HuH-7 (cell line): ENCODE measurements around the gene HEPH.
A peak's percentile ranks its signal among the peaks of the same experiment; 100 is the strongest.
"Not testable (repeated sequence)": the region's sequence is repeated elsewhere in the genome, so short reads cannot be mapped to it uniquely, and the experiment has no call there.

ENCODE experiments used
- DNase-seq: peaks from one replicate; pipeline ENCODE4 v3.0.0; 2011; ENCODE audit warnings: low spot score

HEPH gene, protein sequence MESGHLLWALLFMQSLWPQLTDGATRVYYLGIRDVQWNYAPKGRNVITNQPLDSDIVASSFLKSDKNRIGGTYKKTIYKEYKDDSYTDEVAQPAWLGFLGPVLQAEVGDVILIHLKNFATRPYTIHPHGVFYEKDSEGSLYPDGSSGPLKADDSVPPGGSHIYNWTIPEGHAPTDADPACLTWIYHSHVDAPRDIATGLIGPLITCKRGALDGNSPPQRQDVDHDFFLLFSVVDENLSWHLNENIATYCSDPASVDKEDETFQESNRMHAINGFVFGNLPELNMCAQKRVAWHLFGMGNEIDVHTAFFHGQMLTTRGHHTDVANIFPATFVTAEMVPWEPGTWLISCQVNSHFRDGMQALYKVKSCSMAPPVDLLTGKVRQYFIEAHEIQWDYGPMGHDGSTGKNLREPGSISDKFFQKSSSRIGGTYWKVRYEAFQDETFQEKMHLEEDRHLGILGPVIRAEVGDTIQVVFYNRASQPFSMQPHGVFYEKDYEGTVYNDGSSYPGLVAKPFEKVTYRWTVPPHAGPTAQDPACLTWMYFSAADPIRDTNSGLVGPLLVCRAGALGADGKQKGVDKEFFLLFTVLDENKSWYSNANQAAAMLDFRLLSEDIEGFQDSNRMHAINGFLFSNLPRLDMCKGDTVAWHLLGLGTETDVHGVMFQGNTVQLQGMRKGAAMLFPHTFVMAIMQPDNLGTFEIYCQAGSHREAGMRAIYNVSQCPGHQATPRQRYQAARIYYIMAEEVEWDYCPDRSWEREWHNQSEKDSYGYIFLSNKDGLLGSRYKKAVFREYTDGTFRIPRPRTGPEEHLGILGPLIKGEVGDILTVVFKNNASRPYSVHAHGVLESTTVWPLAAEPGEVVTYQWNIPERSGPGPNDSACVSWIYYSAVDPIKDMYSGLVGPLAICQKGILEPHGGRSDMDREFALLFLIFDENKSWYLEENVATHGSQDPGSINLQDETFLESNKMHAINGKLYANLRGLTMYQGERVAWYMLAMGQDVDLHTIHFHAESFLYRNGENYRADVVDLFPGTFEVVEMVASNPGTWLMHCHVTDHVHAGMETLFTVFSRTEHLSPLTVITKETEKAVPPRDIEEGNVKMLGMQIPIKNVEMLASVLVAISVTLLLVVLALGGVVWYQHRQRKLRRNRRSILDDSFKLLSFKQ

DNA sequence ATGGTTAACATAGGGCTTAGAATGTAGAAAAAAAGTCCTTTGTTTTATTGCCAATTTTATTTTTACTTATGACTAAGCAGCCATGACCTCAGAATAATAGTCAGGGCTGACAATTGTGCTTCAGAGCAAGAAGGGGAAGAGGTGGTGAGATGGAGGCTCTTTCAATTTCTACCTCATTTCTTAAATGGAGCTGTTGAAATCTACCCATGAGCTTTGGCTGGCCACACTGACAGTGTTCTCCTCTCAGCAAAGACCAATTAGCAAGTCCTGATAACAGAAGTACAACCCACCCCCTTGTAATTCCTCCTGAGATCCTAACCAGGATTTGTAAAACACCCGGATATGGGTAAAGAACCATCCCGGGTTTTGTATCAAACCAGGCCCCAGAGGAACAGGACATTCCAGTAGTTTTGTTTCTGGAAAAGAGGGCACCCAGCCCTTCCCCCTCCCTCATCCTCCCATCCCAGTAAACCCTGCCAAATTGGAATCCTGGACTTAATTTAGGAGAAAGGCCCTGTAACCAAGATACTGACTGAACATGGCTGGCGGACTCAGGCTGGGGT is at the start of gene HEPH:
Gene HEPH (plus strand): TSS at position 399 of the 563 bp plus-strand sequence. CDS start 6,324 bp downstream, outside the sequence.
- DNase-seq, result no peak

DNA sequence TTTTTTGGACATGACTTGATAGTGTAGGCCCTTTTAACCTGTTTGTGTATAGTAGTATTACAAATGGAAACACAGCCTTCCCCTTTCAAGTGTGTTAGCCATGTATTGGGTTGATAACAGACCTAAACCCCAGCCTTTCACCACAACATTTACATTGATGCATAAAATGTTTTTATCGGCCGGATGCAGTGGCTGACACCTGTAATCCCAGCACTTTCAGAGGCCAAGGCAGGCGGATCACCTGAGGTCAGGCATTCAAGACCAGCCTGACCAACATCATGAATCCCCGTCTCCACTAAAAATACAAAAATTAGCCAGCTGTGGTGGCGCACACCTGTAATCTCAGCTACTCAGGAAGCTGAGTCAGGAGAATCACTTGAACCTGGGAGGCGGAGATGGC is 45.3 kb upstream of the HEPH start:
- not testable (repeated sequence) for DNase-seq

GRCh38 chrX:66121354-66121753 is 42.7 kb upstream of the HEPH start:
- not testable (repeated sequence) for DNase-seq

GRCh38 chrX:66126662-66127061 is 37.4 kb upstream of the HEPH start:
- no peak for DNase-seq

GRCh38 chrX:66130469-66130868 is 33.6 kb upstream of the HEPH start:
- DNase-seq, result no peak

DNA sequence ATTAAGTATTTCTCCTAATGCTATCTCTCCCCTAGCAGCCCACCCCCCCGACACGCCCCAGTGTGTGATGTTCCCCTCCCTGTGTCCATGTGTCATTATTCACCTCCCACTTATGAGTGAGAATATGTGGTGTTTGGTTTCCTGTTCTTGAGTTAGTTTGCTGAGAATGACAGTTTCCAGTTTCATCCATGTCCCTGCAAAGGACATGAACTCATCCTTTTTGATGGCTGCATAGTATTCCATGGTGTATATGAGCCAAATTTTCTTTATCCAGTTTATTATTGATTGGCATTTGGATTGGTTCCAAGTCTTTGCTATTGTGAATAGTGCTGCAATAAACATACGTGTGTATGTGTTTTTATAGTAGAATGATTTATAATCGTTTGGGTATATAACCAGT is 28.8 kb upstream of the HEPH start:
- DNase-seq, result not testable (repeated sequence)

GRCh38 chrX:66142351-66142750 is 21.7 kb upstream of the HEPH start:
- DNase-seq, result no peak

- DNase-seq, result no peak
Measured at GRCh38 chrX:66144258-66144657, 19.8 kb upstream of the HEPH start.

DNA sequence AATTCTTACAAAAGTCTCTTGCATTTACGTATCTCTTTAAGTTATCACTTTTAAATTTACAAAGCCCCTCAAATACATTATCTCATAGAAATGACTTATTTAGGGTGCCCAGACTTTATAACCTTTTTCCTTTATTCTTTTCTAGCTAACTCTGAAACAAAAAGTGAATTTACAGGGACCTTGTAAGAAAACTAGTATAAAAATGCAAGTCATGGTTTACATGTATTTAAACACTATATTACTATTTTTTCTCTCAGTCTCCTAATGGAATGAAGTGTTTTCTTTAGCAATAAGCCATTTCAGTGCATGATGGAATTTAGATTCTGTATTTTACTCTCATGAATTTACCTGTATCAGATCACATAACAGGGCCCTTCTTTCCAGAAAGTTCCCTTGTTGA is 14.5 kb upstream of the HEPH start:
- no peak for DNase-seq

DNA sequence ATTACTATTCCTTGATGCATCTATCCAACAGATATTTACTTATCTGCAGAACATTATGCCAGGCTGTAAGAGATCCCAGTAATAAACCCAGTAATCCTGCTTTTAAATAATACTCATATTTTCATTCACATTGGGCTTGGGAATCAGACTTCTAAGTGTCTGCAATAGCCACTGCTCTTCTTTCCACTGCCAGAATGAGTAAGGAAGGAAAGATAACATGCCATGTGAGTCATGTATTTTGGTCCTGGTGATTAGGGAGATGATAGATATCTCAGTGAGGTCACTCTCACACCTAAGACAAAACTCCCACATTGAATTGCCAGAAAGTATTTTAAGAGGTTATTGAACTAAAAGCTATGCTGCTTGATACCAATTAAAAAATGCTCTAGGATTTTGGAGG is 13.9 kb upstream of the HEPH start:
- DNase-seq, result no peak

DNA sequence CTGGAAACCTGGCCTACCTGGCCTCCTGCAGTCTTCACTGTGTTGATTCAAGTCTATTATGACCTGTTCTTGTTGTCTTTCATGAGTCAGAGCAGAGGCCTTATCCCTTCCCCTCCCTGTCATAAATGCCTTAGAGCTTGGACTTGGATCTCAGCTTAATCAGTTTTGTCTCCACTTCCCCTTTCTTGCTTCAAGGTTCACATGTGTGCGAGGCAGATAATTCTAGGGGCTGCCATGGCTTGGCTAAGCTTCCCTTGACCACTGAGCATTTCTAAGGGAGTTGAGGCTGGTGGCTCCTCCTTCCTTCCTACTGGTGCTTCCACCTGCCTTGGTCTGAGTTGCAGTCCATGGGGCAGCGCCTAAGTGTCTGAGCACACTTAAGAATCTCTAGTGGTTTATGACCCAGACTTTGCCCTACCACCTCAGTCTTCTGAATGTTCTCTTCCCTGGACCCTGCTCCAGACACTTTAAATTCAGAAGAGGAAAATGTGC is 1.7 kb upstream of the HEPH start:
- peak; percentile 8 for DNase-seq

- DNase-seq, result no peak
Measured at GRCh38 chrX:66163447-66163846, 600 bp upstream of the HEPH start.

DNA sequence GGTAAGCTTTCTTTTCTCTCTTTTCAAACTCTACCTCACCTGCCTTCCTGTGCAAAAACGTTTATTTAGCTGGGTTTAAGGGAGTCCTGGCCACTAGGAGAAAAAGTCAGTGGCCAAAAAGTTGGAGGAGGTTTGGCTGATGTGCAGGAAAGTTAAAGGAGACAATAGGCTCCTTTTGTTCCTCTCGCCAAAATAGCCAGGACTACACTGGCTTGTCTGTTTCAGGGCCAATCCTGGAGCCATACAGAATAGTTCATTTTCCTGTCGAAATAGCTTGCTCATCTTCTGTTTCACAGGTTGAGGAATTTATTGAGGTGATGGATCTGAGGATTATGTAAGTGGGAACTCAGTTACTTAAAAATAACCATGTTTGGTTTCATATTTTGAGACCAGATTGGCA is 423 bp downstream of the HEPH start:
- no peak for DNase-seq

DNA sequence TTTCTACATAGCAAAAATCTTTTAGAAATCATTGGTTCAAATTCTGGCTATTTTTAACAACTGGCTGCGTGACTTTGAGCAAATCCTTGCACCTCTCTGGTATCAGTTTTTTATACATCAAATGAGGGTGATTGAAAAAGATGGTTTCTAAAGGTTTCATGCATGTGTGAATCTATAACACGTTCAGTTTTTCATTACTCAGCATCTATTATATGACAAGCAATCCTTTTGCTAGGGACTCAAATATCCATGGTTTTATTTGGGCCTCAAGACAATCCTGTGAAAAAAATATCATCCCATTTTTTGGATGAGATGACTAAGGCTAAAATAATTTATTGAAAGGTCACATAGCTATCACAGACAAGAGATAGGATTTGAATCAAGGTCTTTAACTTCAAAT is 884 bp downstream of the HEPH start:
- DNase-seq, result no peak

DNA sequence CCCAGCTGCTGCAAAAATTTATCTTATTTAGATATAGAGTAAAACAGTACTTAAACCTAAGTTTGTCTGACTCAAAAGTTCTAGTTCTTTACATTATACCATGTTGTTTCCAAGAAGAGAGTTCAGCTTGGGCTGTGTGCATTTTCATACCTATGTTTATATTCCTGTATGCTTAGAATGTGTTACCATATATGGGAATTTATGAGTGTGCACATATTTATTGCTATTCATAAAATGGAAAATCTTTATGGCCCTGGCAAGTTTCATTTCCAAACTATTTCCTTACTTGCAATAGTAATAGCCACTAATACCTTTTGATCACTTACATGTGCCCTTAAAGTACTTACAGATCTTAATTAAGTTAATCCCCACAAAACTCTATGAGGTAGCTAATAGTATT is 2.6 kb downstream of the HEPH start:
- no peak for DNase-seq

GRCh38 chrX:66167431-66167830 is 3.4 kb downstream of the HEPH start:
- DNase-seq, result no peak

DNA sequence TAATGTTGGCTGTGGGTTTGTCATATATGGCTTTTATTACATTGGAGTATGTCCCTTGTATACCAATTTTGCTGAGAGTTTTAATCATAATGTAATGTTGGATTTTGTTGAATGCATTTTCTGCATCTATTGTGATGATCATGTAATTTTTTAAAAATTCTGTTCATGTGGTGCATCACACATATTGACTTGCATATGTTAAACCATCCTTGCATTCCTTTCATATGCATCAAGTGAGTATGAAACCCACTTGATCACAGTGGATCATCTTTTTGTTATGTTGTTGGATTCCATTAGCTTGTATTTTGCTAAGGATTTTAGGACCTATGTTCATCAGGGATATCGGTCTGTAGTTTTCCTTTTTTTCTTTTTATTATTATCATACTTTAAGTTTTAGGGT is 12.1 kb downstream of the HEPH start:
- no peak for DNase-seq

- DNase-seq, result no peak
Measured at GRCh38 chrX:66191563-66191962, 27.5 kb downstream of the HEPH start.

GRCh38 chrX:66193821-66194220 is 29.8 kb downstream of the HEPH start:
- DNase-seq, result no peak

DNA sequence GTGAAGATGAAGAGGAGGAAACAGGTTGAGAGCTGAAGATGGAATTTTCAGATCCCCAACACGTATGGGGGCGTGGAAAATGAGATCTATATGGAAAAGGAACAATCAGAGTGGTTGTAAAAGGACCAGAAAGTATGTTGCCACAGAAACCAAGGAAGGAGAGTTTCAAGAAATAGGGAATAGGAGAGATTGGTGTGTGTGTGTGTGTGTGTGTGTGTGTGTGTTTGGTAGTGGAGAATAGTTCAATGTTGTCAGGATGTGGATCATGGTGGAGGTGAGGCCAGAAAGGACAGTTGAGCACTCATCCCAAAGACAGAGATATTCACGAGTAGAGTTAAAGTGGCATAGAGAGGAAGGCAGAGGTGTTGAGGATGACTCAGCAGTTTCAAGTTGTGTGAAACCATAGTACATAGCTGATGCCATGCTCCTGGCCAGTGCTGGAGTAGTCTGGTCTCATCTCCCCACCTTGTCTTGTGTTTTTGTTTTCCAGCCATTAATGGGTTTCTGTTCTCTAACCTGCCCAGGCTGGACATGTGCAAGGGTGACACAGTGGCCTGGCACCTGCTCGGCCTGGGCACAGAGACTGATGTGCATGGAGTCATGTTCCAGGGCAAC is 36.1 kb downstream of the HEPH start:
- DNase-seq, result no peak
